Sigmoid colon (tissue), 3 donors: ENCODE results near the gene C8A.

Experiments used
- POLR2A ChIP-seq, 2 donors: fragments of 450-650 bp; IDR thresholded peaks; one replicate each; pipeline ENCODE4 v1.6.1; 2016; ENCODE audit warnings: antibody characterized with exemption in 2 of 2, mild to moderate bottlenecking in 2 of 2, moderate library complexity in 2 of 2
- TF ChIP-seq, protein P1 (sequence below), 4 experiments: fragments of 450-650 bp in 3 of 4; fragments of 200-600 bp in 1 of 4; IDR thresholded peaks; one replicate each; pipeline ENCODE4 v1.5.1; 2016 to 2019; ENCODE audit warnings: antibody characterized with exemption in 4 of 4, mild to moderate bottlenecking in 3 of 4, moderate library complexity in 2 of 4

DNA sequence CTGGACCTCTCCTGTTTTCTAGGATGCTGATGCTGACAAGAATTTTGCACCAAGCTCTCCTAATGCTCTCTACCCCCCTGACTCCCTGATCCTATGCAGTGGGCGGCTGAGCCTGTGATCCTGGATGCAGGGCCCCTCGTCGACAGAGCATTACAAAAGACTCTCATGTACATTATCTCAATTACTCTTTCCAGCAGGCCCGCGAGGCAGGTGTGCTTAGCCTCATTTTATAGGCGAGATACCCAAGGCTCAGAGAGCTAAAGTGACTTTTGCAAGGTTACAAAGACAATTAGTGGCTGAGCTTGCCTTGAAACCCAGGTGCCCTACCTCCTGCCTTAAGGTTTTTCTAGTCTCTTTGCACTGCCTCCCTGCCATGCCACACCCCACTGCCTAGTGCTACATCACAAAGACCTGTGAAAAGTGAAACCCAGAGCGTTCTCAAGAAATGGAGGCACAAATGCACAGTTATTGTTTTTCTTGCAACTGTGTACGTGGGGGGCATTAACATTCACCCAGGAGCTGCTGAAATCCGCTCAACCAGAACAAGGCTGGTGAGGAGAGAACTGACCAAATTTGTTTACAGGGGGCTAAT, 10.0 kb upstream of the C8A start:
- TF ChIP-seq, protein P1, sequence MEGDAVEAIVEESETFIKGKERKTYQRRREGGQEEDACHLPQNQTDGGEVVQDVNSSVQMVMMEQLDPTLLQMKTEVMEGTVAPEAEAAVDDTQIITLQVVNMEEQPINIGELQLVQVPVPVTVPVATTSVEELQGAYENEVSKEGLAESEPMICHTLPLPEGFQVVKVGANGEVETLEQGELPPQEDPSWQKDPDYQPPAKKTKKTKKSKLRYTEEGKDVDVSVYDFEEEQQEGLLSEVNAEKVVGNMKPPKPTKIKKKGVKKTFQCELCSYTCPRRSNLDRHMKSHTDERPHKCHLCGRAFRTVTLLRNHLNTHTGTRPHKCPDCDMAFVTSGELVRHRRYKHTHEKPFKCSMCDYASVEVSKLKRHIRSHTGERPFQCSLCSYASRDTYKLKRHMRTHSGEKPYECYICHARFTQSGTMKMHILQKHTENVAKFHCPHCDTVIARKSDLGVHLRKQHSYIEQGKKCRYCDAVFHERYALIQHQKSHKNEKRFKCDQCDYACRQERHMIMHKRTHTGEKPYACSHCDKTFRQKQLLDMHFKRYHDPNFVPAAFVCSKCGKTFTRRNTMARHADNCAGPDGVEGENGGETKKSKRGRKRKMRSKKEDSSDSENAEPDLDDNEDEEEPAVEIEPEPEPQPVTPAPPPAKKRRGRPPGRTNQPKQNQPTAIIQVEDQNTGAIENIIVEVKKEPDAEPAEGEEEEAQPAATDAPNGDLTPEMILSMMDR (IDR thresholded peaks at IDR 0.05) = no peak
- no peak for TF ChIP-seq POLR2A (IDR thresholded peaks at IDR 0.05)
